Neuronal stem cell (in vitro differentiated cells): ENCODE measurements around the gene ITGA7.

Experiments
- DNase-seq: peaks from one replicate; pipeline ENCODE4 v3.0.0-alpha.2; 2013; ENCODE audit warnings: low spot score
- H2AFZ ChIP-seq: one replicate; pipeline ENCODE4 v1.6.1; 2013; ENCODE audit warnings: mild to moderate bottlenecking, low read length, inconsistent platforms
- H2AK5ac ChIP-seq: 2 replicates; pipeline ENCODE4 v1.6.1; 2013; ENCODE audit warnings: low read depth, mild to moderate bottlenecking, inconsistent platforms, low read length, moderate library complexity, mixed read lengths
- H2BK120ac ChIP-seq: 2 replicates; pipeline ENCODE4 v1.6.1; 2013; ENCODE audit warnings: low read depth, mild to moderate bottlenecking, inconsistent platforms, low read length, moderate library complexity, mixed read lengths
- H2BK12ac ChIP-seq: one replicate; pipeline ENCODE4 v1.6.1; 2013; ENCODE audit warnings: low read length, inconsistent platforms
- H2BK15ac ChIP-seq: 2 replicates; pipeline ENCODE4 v1.6.1; 2013; ENCODE audit warnings: mild to moderate bottlenecking, low read length, inconsistent platforms, mixed read lengths
- H2BK5ac ChIP-seq: one replicate; pipeline ENCODE4 v1.6.1; 2013; ENCODE audit warnings: inconsistent platforms, mild to moderate bottlenecking, low read length, moderate library complexity
- H3K14ac ChIP-seq: one replicate; pipeline ENCODE4 v1.6.1; 2013; ENCODE audit warnings: low read length, inconsistent platforms
- H3K18ac ChIP-seq: 2 replicates; pipeline ENCODE4 v1.6.1; 2013; ENCODE audit warnings: low read length, inconsistent platforms
- H3K23ac ChIP-seq: 2 replicates; pipeline ENCODE4 v1.6.1; 2013; ENCODE audit warnings: low read depth, mild to moderate bottlenecking, mixed read lengths, low read length, inconsistent platforms; ENCODE audit not compliant: poor library complexity
- H3K27ac ChIP-seq: replicated peaks from 3 replicates; pipeline ENCODE4 v1.5.1; 2013; ENCODE audit warnings: low read length, inconsistent platforms
- H3K27me3 ChIP-seq, 3 experiments: 2 replicates each; pipeline ENCODE4 v1.6.1; 2013; ENCODE audit warnings: low read length in 3 of 3, mild to moderate bottlenecking in 2 of 3, inconsistent platforms in 1 of 3, low read depth in 1 of 3, mixed read lengths in 1 of 3, moderate library complexity in 1 of 3; ENCODE audit not compliant: control insufficient read depth in 3 of 3, insufficient read depth in 3 of 3
- H3K36me3 ChIP-seq, 2 donors: replicated peaks in 1 of 2; 2 replicates each; pipeline ENCODE4 v1.6.1; 2013; ENCODE audit warnings: low read length in 2 of 2; ENCODE audit not compliant: control insufficient read depth in 2 of 2, insufficient read depth in 2 of 2
- H3K4ac ChIP-seq: 2 replicates; pipeline ENCODE4 v1.6.1; 2013; ENCODE audit warnings: inconsistent platforms, mild to moderate bottlenecking, low read length, moderate library complexity
- H3K4me1 ChIP-seq, 2 donors: 1 replicate in 1 of 2; 2 replicates in 1 of 2; pipeline ENCODE4 v1.6.1; 2013; ENCODE audit warnings: low read length in 2 of 2, low read depth in 1 of 2; ENCODE audit not compliant: control insufficient read depth in 2 of 2, insufficient read depth in 1 of 2
- H3K4me2 ChIP-seq: one replicate; pipeline ENCODE4 v1.6.1; 2013; ENCODE audit warnings: mild to moderate bottlenecking, low read length, inconsistent platforms; ENCODE audit not compliant: insufficient read depth, poor library complexity, severe bottlenecking
- H3K4me3 ChIP-seq, 2 donors: 2 replicates each; pipeline ENCODE4 v1.5.1; 2013; ENCODE audit warnings: low read length in 2 of 2, mild to moderate bottlenecking in 2 of 2, inconsistent platforms in 1 of 2, moderate library complexity in 1 of 2
- H3K79me1 ChIP-seq: one replicate; pipeline ENCODE4 v1.6.1; 2013; ENCODE audit warnings: low read depth, mild to moderate bottlenecking, inconsistent platforms, low read length, moderate library complexity
- H3K9ac ChIP-seq: one replicate; pipeline ENCODE4 v1.6.1; 2013; ENCODE audit warnings: mild to moderate bottlenecking, low read depth, low read length, inconsistent platforms; ENCODE audit not compliant: poor library complexity
- H3K9me3 ChIP-seq, 2 donors: replicated peaks in 1 of 2; 2 replicates each; pipeline versions ENCODE3 to v1.6.1; 2013; ENCODE audit warnings: low read length in 2 of 2, mild to moderate bottlenecking in 2 of 2, inconsistent platforms in 1 of 2, low read depth in 1 of 2, mixed read lengths in 1 of 2, moderate library complexity in 1 of 2; ENCODE audit not compliant: control insufficient read depth in 2 of 2, insufficient read depth in 1 of 2
- H4K8ac ChIP-seq: one replicate; pipeline ENCODE4 v1.6.1; 2013; ENCODE audit warnings: low read depth, mild to moderate bottlenecking, inconsistent platforms, low read length, moderate library complexity
- H4K91ac ChIP-seq: one replicate; pipeline ENCODE4 v1.6.1; 2013; ENCODE audit warnings: low read length, low read depth, mild to moderate bottlenecking, inconsistent platforms; ENCODE audit not compliant: poor library complexity
- WGBS, 2 donors: extraction: QIAGEN DNeasy Blood & Tissue Kit; methylation state at CpG; one replicate each; pipeline ENCODE4 v1.1.7; 2013; ENCODE audit warnings: missing lambda C conversion rate in 2 of 2, mixed read lengths in 1 of 2; ENCODE audit not compliant: insufficient read length in 2 of 2, insufficient replicate concordance in 1 of 2; ENCODE audit errors: extremely low coverage in 2 of 2; 5-methylcytosine and 5-hydroxymethylcytosine counted together

The ITGA7 gene

DNA sequence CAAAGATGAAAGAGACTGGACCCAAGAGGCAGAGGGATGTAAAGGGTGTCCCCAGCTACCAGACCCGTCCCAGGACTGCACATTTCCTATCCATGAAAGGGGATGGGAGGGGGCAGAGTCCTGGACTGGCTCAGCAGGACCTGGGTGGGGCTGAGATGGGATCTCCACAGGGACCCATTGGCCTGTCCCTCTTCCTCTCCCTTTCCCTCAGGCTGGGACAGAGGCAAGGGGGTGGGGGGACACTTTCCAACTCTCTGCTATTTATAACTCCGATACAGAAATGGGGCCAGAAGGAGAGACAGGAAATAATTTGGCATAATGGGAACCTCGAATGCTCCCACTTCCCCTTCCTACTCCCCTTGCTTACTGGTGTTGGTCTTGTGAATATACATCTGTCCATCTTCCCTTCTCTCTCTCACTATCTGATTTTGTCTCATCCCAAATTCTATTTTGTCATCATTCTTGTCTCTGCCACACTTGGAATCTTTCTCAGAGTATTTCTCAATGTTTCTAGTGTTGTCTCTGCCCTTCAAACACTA is 1.1 kb upstream of the ITGA7 start:
- Histone ChIP-seq H3K18ac (no peak overlapping the region), H2AFZ (peak overlapping the region; percentile 92), H3K4me2 (peak overlapping the region; percentile 86), H3K23ac (no peak overlapping the region), H3K9me3 (no peaks in the 10 kb centered on the region), H3K27me3 (peaks cover 0 to 34% (median 0%) of the 10 kb centered on the region in 3 experiments), H2BK120ac (no peak overlapping the region), H4K8ac (no peak overlapping the region), H2BK5ac (no peak overlapping the region), H3K4ac (no peak overlapping the region), H2AK5ac (no peak overlapping the region), H3K14ac (no peak overlapping the region), H2BK15ac (no peak overlapping the region), H3K4me1 (peaks cover 14 to 24% of the 10 kb centered on the region in 2 donors), H3K79me1 (peaks cover 2% of the 10 kb centered on the region), H3K9ac (peak overlapping the region; percentile 68), H4K91ac (no peak overlapping the region), H3K4me3 (peak overlapping the region in 1 of 2 donors; percentile 76), H3K36me3 (no peaks in the 10 kb centered on the region), H3K27ac (no peak overlapping the region), H2BK12ac (no peak overlapping the region)
- WGBS, 2 donors = no CpG with 5 or more reads among the region's 3 CpGs
- DNase-seq = no peak

DNA sequence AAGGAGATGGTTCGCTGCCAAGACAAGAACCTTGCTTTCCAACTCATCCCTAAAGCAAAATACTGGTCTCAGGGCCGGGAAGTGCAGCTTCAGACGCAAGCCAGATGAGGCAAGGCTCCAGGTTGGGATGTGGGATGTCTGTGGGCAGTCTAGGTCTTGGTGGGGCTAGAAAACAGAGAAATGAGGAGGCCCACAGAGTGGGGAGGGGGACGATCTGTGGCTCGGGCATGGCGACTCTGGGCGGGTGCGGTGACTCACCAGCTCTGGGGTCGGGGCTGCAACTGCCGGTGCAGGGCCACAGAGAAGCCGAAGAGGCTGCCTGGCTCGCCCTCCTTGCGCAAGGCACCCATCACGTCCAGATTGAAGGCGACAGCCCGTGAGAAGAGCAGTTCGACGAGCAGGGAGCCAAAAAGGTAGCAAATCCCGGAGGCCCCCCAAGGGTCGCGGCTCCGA is 459 bp downstream of the ITGA7 start:
- WGBS, 2 donors = no CpG with 5 or more reads among the region's 22 CpGs
- peaks cover 15 to 24% of the 10 kb centered on the region in 2 donors for H3K4me1 ChIP-seq

DNA sequence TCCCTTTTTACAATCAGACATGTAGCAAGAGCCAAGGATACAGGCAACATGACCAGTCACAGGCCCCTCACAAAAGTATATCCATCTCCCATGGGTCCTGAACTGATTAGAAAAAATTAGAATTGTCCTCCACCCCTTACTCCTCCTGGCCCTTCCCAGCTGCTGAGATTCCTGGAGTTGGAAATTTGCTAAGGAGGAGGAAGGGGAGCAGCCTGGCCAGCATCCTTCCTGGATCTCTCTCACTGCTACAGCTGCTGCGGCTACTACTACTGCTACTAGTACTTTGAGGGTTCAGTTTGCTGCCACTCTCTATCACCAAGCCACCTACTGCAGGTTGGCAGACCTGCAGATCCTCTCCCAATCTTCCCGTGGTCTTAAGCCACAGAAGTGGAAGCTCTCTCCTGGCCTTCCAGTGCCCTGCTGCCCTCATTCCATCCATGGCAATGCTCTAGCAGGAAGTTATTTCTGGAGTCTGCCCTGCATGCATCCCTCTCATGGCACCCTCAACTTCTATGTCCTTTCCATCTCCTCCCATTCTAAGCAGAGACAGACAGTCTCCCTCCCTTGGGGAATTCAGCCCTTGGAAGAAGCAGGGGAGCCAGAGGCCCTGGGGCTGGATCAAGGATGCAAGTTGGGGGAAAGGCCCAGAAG is 1.0 kb downstream of the ITGA7 start:
- Histone ChIP-seq H3K4me3 (peak overlapping the region; percentile 76 to 92), H2BK5ac (no peak overlapping the region), H3K4ac (no peak overlapping the region), H2AFZ (peak overlapping the region; percentile 92), H3K9ac (peak overlapping the region; percentile 97), H2BK12ac (no peak overlapping the region), H2BK120ac (no peak overlapping the region), H2BK15ac (no peak overlapping the region), H4K8ac (no peak overlapping the region), H3K4me2 (peak overlapping the region; percentile 74), H3K14ac (no peak overlapping the region), H3K79me1 (peaks cover 4% of the 10 kb centered on the region), H2AK5ac (no peak overlapping the region), H3K4me1 (peaks cover 15 to 24% of the 10 kb centered on the region in 2 donors), H3K27me3 (peaks cover 0 to 26% (median 0%) of the 10 kb centered on the region in 3 experiments), H3K27ac (no peak overlapping the region), H4K91ac (no peak overlapping the region), H3K18ac (no peak overlapping the region), H3K23ac (no peak overlapping the region), H3K9me3 (no peaks in the 10 kb centered on the region), H3K36me3 (peaks cover 0 to 4% of the 10 kb centered on the region in 2 donors)
- DNase-seq = no peak
- WGBS, 2 donors = no CpG with 5 or more reads among the region's 2 CpGs

More for the DNA sequence above, 459 bp downstream of the ITGA7 start:
- Histone ChIP-seq H3K9ac (peak overlapping the region; percentile 97), H3K14ac (no peak overlapping the region), H3K4me3 (peak overlapping the region; percentile 76 to 92), H4K8ac (no peak overlapping the region), H2BK5ac (no peak overlapping the region), H3K4ac (no peak overlapping the region), H3K27me3 (peaks cover 0 to 32% (median 0%) of the 10 kb centered on the region in 3 experiments), H4K91ac (no peak overlapping the region), H2AFZ (peak overlapping the region; percentile 92), H3K79me1 (peaks cover 4% of the 10 kb centered on the region), H3K18ac (peak overlapping the region; percentile 96), H3K4me2 (peak overlapping the region; percentile 74), H3K23ac (peak overlapping the region; percentile 59), H2BK12ac (no peak overlapping the region), H3K27ac (no peak overlapping the region), H3K36me3 (peaks cover 0 to 4% of the 10 kb centered on the region in 2 donors), H2AK5ac (no peak overlapping the region), H2BK120ac (peak overlapping the region; percentile 10), H3K9me3 (no peaks in the 10 kb centered on the region), H2BK15ac (no peak overlapping the region)
- no peak for DNase-seq

- H3K4me1 ChIP-seq = peaks cover 15 to 24% of the 10 kb centered on the region in 2 donors
- H2BK5ac ChIP-seq = no peak overlapping the region
- no peak overlapping the region for H3K18ac ChIP-seq
- H3K9ac ChIP-seq = no peak overlapping the region
- H3K4me3 ChIP-seq = peak overlapping the region; percentile 76 to 92
- peak overlapping the region; percentile 74 for H3K4me2 ChIP-seq
- H4K91ac ChIP-seq = no peak overlapping the region
- H2AK5ac ChIP-seq = no peak overlapping the region
- DNase-seq = no peak
- no peak overlapping the region for H2BK15ac ChIP-seq
- peaks cover 4% of the 10 kb centered on the region for H3K79me1 ChIP-seq
- H3K27me3 ChIP-seq = peaks cover 0 to 24% (median 0%) of the 10 kb centered on the region in 3 experiments
- H3K27ac ChIP-seq = no peak overlapping the region
- H3K4ac ChIP-seq = no peak overlapping the region
- H3K9me3 ChIP-seq = no peaks in the 10 kb centered on the region
- no peak overlapping the region for H4K8ac ChIP-seq
- no peak overlapping the region for H2BK120ac ChIP-seq
- no peak overlapping the region for H2AFZ ChIP-seq
- H2BK12ac ChIP-seq = no peak overlapping the region
- H3K14ac ChIP-seq = no peak overlapping the region
- WGBS, 2 donors = no CpG with 5 or more reads among the region's 5 CpGs
- no peak overlapping the region for H3K23ac ChIP-seq
- H3K36me3 ChIP-seq = peaks cover 0 to 9% of the 10 kb centered on the region in 2 donors
Measured at GRCh38 chr12:55705782-55706402, 1.8 kb downstream of the ITGA7 start.
